Coronary artery (tissue), 2 donors: ENCODE results near the gene STEAP3.
A peak's percentile ranks its signal among the peaks of the same experiment; 100 is the strongest.
"Not testable (repeated sequence)": the region's sequence is repeated elsewhere in the genome, so short reads cannot be mapped to it uniquely, and the experiment has no call there.

Experiments used
- DNase-seq: peaks from one replicate; pipeline ENCODE4 v3.0.0-alpha.2; 2017; ENCODE audit warnings: low spot score
- H3K27ac ChIP-seq, 2 donors: fragments of 200-600 bp; sonication (generic); one replicate each; pipeline ENCODE4 v1.5.1; 2016 to 2019
- H3K4me3 ChIP-seq: fragments of 200-600 bp; sonication (generic); 2 replicates; pipeline ENCODE4 v1.5.1; 2016; ENCODE audit warnings: mild to moderate bottlenecking, moderate library complexity
- CTCF ChIP-seq: fragments of 200-600 bp; sonication (generic); IDR thresholded peaks from one replicate; pipeline ENCODE4 v1.5.1; 2019; ENCODE audit warnings: antibody characterized with exemption

Gene STEAP3

GRCh38 chr2:119263025-119263424 lies 39.4 kb downstream of the STEAP3 start:
- Histone ChIP-seq H3K27ac (no peak overlapping the region), H3K4me3 (no peak overlapping the region)
- no peak for TF ChIP-seq CTCF
- DNase-seq: no peak

GRCh38 chr2:119263656-119264055 lies 40.0 kb downstream of the STEAP3 start:
- DNase-seq: no peak
- H3K27ac ChIP-seq: no peak overlapping the region
- TF ChIP-seq CTCF: no peak
- no peak overlapping the region for H3K4me3 ChIP-seq

- H3K4me3 ChIP-seq: no peak overlapping the region
- peak; percentile 43 for TF ChIP-seq CTCF
- DNase-seq: peak; percentile 67
- H3K27ac ChIP-seq: no peak overlapping the region
Observed at GRCh38 chr2:119264781-119265692, 41.4 kb downstream of the STEAP3 start.

GRCh38 chr2:119265693-119266066 lies 42.0 kb downstream of the STEAP3 start:
- no peak for TF ChIP-seq CTCF
- Histone ChIP-seq H3K4me3 (no peak overlapping the region), H3K27ac (no peak overlapping the region)
- no peak for DNase-seq

GRCh38 chr2:119266091-119266589 lies 42.5 kb downstream of the STEAP3 start:
- H3K4me3 ChIP-seq: no peak overlapping the region
- no peak for TF ChIP-seq CTCF
- DNase-seq: no peak
- no peak overlapping the region for H3K27ac ChIP-seq

GRCh38 chr2:119267604-119268003 lies 44.0 kb downstream of the STEAP3 start:
- no peak for TF ChIP-seq CTCF
- no peak for DNase-seq
- no peak overlapping the region for H3K4me3 ChIP-seq
- no peak overlapping the region for H3K27ac ChIP-seq

- no peak overlapping the region for H3K27ac ChIP-seq
- H3K4me3 ChIP-seq: no peak overlapping the region
- DNase-seq: no peak
- TF ChIP-seq CTCF: no peak
Observed at GRCh38 chr2:119276864-119277263, 53.2 kb downstream of the STEAP3 start.

- not testable (repeated sequence) for H3K27ac ChIP-seq, DNase-seq, H3K4me3 ChIP-seq
Observed at GRCh38 chr2:119278385-119278784, 54.8 kb downstream of the STEAP3 start.
